Erythroblast (primary cell): ENCODE data around the gene ATP9A.

Experiments
- DNase-seq, 2 experiments: peaks; one replicate each; lab custom pipeline; 2025; lab: John Stamatoyannopoulos, UW
- GATA1 ChIP-seq: IDR thresholded peaks from 2 replicates; pipeline ENCODE4 v1.6.1; 2011; ENCODE audit warnings: low read depth, mild to moderate bottlenecking, control low read depth, low read length, moderate library complexity
- POLR2A ChIP-seq: IDR thresholded peaks from 2 replicates; pipeline ENCODE4 v1.6.1; 2011; ENCODE audit warnings: mild to moderate bottlenecking, low read length

Gene ATP9A

GRCh38 chr20:51595058-51595532 is 173.1 kb downstream of the ATP9A start:
- TF ChIP-seq POLR2A (no peak), GATA1 (no peak)
- DNase-seq: peak; percentile 84 to 85

GRCh38 chr20:51594236-51595057 is 173.7 kb downstream of the ATP9A start:
- TF ChIP-seq GATA1 (no peak), POLR2A (no peak)
- no peak for DNase-seq

- DNase-seq: no peak
- TF ChIP-seq POLR2A (no peak), GATA1 (no peak)
Measured at GRCh38 chr20:51593584-51593983, 174.6 kb downstream of the ATP9A start.

GRCh38 chr20:51592564-51592963 is 175.6 kb downstream of the ATP9A start:
- TF ChIP-seq GATA1 (no peak), POLR2A (no peak)

GRCh38 chr20:51591871-51592270 is 176.3 kb downstream of the ATP9A start:
- DNase-seq: no peak
- TF ChIP-seq POLR2A (no peak), GATA1 (no peak)

More at GRCh38 chr20:51592564-51592963, 175.6 kb downstream of the ATP9A start:
- DNase-seq: no peak

- no peak for TF ChIP-seq GATA1
- no peak for TF ChIP-seq POLR2A
- DNase-seq: no peak
Measured at GRCh38 chr20:51588762-51589161, 179.4 kb downstream of the ATP9A start.

- TF ChIP-seq GATA1 (no peak), POLR2A (no peak)
- DNase-seq: no peak
Measured at GRCh38 chr20:51587145-51587544, 181.0 kb downstream of the ATP9A start.

GRCh38 chr20:51586005-51586440 is 182.2 kb downstream of the ATP9A start:
- peak in 1 of 2 experiments; percentile 8 for DNase-seq
- TF ChIP-seq POLR2A: no peak
- TF ChIP-seq GATA1: no peak

- TF ChIP-seq POLR2A (no peak), GATA1 (no peak)
- DNase-seq: no peak
Measured at GRCh38 chr20:51585148-51585547, 183.0 kb downstream of the ATP9A start.

GRCh38 chr20:51584737-51585136 is 183.5 kb downstream of the ATP9A start:
- no peak for DNase-seq

GRCh38 chr20:51584116-51584515 is 184.1 kb downstream of the ATP9A start:
- DNase-seq: no peak
- TF ChIP-seq GATA1 (no peak), POLR2A (no peak)

More at GRCh38 chr20:51584737-51585136, 183.5 kb downstream of the ATP9A start:
- TF ChIP-seq GATA1: no peak
- no peak for TF ChIP-seq POLR2A

GRCh38 chr20:51583499-51583898 is 184.7 kb downstream of the ATP9A start:
- no peak for TF ChIP-seq GATA1
- no peak for TF ChIP-seq POLR2A
- no peak for DNase-seq

GRCh38 chr20:51583073-51583472 is 185.1 kb downstream of the ATP9A start:
- TF ChIP-seq GATA1 (no peak), POLR2A (no peak)

GRCh38 chr20:51581571-51581970 is 186.6 kb downstream of the ATP9A start:
- no peak for DNase-seq
- no peak for TF ChIP-seq POLR2A
- TF ChIP-seq GATA1: no peak

More at GRCh38 chr20:51583073-51583472, 185.1 kb downstream of the ATP9A start:
- no peak for DNase-seq

- no peak for DNase-seq
- TF ChIP-seq POLR2A (no peak), GATA1 (no peak)
Measured at GRCh38 chr20:51579137-51579536, 189.1 kb downstream of the ATP9A start.
